GM19372 (cell line): ENCODE results near the gene GAS5.

Experiments
- ATAC-seq: cut with Tn5 transposase; IDR thresholded peaks from one replicate; pipeline ENCODE4 v1.9.1; 2021; ENCODE audit warnings: mild to moderate bottlenecking, low read depth, moderate library complexity; ENCODE audit not compliant: unreplicated experiment

The GAS5 gene

GRCh38 chr1:173832748-173833147 is 35.0 kb downstream of the GAS5 start:
- no peak for ATAC-seq

GRCh38 chr1:173827611-173828010 is 40.2 kb downstream of the GAS5 start:
- ATAC-seq = no peak

GRCh38 chr1:173824315-173825081 is 43.3 kb downstream of the GAS5 start, which contains the start of the genes CENPL and DARS2:
TSS of gene CENPL (minus strand) at chr1:173824883. CDS start at chr1:173811299, 13,584 bp downstream.
TSS of gene DARS2 (plus strand) at chr1:173824673. CDS start at chr1:173825230, 557 bp downstream.
- ATAC-seq = peak; percentile 84

GRCh38 chr1:173823781-173824314 is 43.9 kb downstream of the GAS5 start:
- ATAC-seq = peak; percentile 33

- ATAC-seq = no peak
Measured at GRCh38 chr1:173821680-173822079, 46.1 kb downstream of the GAS5 start.

GRCh38 chr1:173818459-173818858 is 49.3 kb downstream of the GAS5 start:
- ATAC-seq = no peak
